B cell (primary cell): ENCODE results near the gene PCGF3. TPM values are rescaled to one million over a fixed set of nuclear protein-coding genes. Genes with fewer than 3 reads are reported as not detected.

Source experiments
- ATAC-seq: fragments of 200-7000 bp; cut with Tn5 transposase; one replicate; pipeline ENCODE4 v1.10.0; 2021; ENCODE audit warnings: low read depth, mild to moderate bottlenecking, moderate number of reproducible peaks, moderate library complexity
- CTCF ChIA-PET: fragments of 350-600 bp; sonication (Branson Sonifier 250); formaldehyde crosslinking; loops from one replicate; lab custom pipeline; 2021; ENCODE audit warnings: antibody characterized with exemption, inconsistent platforms; lab: Charles Lee
- POLR2A ChIA-PET: fragments of 350-600 bp; sonication (Branson Sonifier 250); formaldehyde crosslinking; loops from one replicate; lab custom pipeline; 2021; ENCODE audit warnings: antibody characterized with exemption; lab: Charles Lee
- DNase-seq: peaks from one replicate; pipeline ENCODE4 v3.0.0; 2013
- H2AFZ ChIP-seq: 2 replicates; pipeline ENCODE4 v1.6.1; 2012; ENCODE audit warnings: mild to moderate bottlenecking, low read depth, low read length; ENCODE audit not compliant: insufficient read depth, poor library complexity, severe bottlenecking
- H3K27ac ChIP-seq, 2 donors: 1 replicate in 1 of 2; 2 replicates in 1 of 2; pipeline ENCODE4 v1.5.1; 2012 to 2013; ENCODE audit warnings: low read length in 2 of 2, mild to moderate bottlenecking in 2 of 2, moderate library complexity in 1 of 2
- H3K27me3 ChIP-seq, 4 experiments: fragments of 200-600 bp in 1 of 4; sonication (generic) in 1 of 4; replicated peaks in 1 of 4; 1 replicate in 2 of 4; 2 replicates in 2 of 4; pipeline versions ENCODE4 v1.6.1 to v1.7.0; 2013 to 2016; ENCODE audit warnings: low read length in 3 of 4, mild to moderate bottlenecking in 2 of 4, mixed read lengths in 1 of 4, moderate library complexity in 1 of 4; ENCODE audit not compliant: insufficient read depth in 4 of 4, control insufficient read depth in 3 of 4; ENCODE audit errors: control extremely low read depth in 1 of 4
- H3K36me3 ChIP-seq, 2 experiments: replicated peaks in 1 of 2; 1 replicate in 1 of 2; 2 replicates in 1 of 2; pipeline versions ENCODE4 v1.6.1 to v1.7.1; 2013; ENCODE audit warnings: low read length in 1 of 2; ENCODE audit not compliant: insufficient read depth in 2 of 2, control insufficient read depth in 1 of 2; ENCODE audit errors: control extremely low read depth in 1 of 2, extremely low read depth in 1 of 2
- H3K4me1 ChIP-seq, 2 donors: fragments of 200-600 bp in 1 of 2; sonication (generic) in 1 of 2; 1 replicate in 1 of 2; 2 replicates in 1 of 2; pipeline versions ENCODE4 v1.5.1 to v1.6.1; 2013 to 2017; ENCODE audit warnings: low read length in 2 of 2; ENCODE audit not compliant: control insufficient read depth in 2 of 2, insufficient read depth in 2 of 2
- H3K4me2 ChIP-seq: replicated peaks from 2 replicates; pipeline ENCODE3; 2012; ENCODE audit warnings: mild to moderate bottlenecking, low read depth, low read length; ENCODE audit not compliant: poor library complexity, severe bottlenecking
- H3K4me3 ChIP-seq, 5 experiments: fragments of 200-600 bp in 1 of 5; sonication (generic) in 1 of 5; 1 replicate in 3 of 5; 2 replicates in 2 of 5; pipeline versions ENCODE4 v1.5.1 to v1.7.0; 2011 to 2016; ENCODE audit warnings: low read length in 4 of 5, mild to moderate bottlenecking in 4 of 5, low read depth in 2 of 5, control low read depth in 1 of 5, moderate library complexity in 1 of 5; ENCODE audit not compliant: insufficient read depth in 1 of 5; ENCODE audit errors: control extremely low read depth in 1 of 5, extremely low read depth in 1 of 5
- H3K79me2 ChIP-seq: fragments of 200-600 bp; sonication (generic); one replicate; pipeline ENCODE4 v1.6.0; 2016; ENCODE audit warnings: low read length; ENCODE audit not compliant: control insufficient read depth, insufficient read depth
- H3K9ac ChIP-seq: fragments of 200-600 bp; sonication (generic); 2 replicates; pipeline ENCODE4 v1.6.1; 2017; ENCODE audit warnings: mild to moderate bottlenecking, low read length, moderate library complexity
- H3K9me3 ChIP-seq, 3 donors: one replicate each; pipeline versions ENCODE4 v1.6.1 to v1.7.1; 2013; ENCODE audit warnings: low read length in 2 of 3; ENCODE audit not compliant: control insufficient read depth in 2 of 3, insufficient read depth in 1 of 3; ENCODE audit errors: control extremely low read depth in 1 of 3
- H4K20me1 ChIP-seq: 2 replicates; pipeline ENCODE4 v1.6.0; 2012; ENCODE audit warnings: mild to moderate bottlenecking, low read length; ENCODE audit not compliant: insufficient read depth, control insufficient read depth, poor library complexity, severe bottlenecking
- H3K27ac Mint-ChIP-seq: one replicate; pipeline ENCODE4 v1.8.0; 2021; ENCODE audit warnings: mixed read lengths
- H3K27me3 Mint-ChIP-seq: one replicate; pipeline ENCODE4 v1.8.0; 2021; ENCODE audit warnings: mixed read lengths
- H3K4me1 Mint-ChIP-seq: one replicate; pipeline ENCODE4 v1.8.0; 2021; ENCODE audit warnings: mixed read lengths
- H3K4me3 Mint-ChIP-seq: one replicate; pipeline ENCODE4 v1.8.0; 2021; ENCODE audit warnings: mixed read lengths
- H3K9me3 Mint-ChIP-seq: one replicate; pipeline ENCODE4 v1.8.0; 2022; ENCODE audit warnings: mixed read lengths; ENCODE audit not compliant: insufficient read depth
- EZH2 ChIP-seq: IDR thresholded peaks from 2 replicates; pipeline ENCODE4 v1.6.1; 2012; ENCODE audit warnings: borderline replicate concordance, low read depth, mild to moderate bottlenecking, moderate library complexity, low read length; ENCODE audit not compliant: insufficient read depth, poor library complexity, severe bottlenecking
- WGBS: methylation state at CpG from one replicate; pipeline ENCODE4 v1.1.5; 2013; ENCODE audit warnings: missing lambda C conversion rate; ENCODE audit not compliant: insufficient coverage; 5-methylcytosine and 5-hydroxymethylcytosine counted together
- intact Hi-C: fragments of 100-400 bp; cut with micrococcal nuclease; formaldehyde crosslinking; loops from one replicate; pipeline ENCODE4 v1.10.0; 2022
- polyA plus RNA-seq: library from polyadenylated mRNA; depleted of rRNA; stranded (reverse); fragments of >200 nt; gene quantifications from 2 replicates; pipeline ENCODE4 v1.2.3, GENCODE V29; 2012
- total RNA-seq, 2 donors: library from RNA; stranded (reverse); fragments of 120-200 nt in 1 of 2; gene quantifications; 1 replicate in 1 of 2; 2 replicates in 1 of 2; pipeline versions ENCODE4 v1.2.3 to v1.2.4, GENCODE V29; 2013 to 2022
- TF ChIP-seq, protein P1 (sequence below): fragments of 200-600 bp; IDR thresholded peaks from one replicate; pipeline ENCODE4 v1.8.0; 2022; ENCODE audit warnings: antibody characterized with exemption, mild to moderate bottlenecking

PCGF3 gene
- total and polyA plus RNA-seq, 2 donors (not counting 1 experiment from before 2014, with no cell fraction given), result 65.7 to 90.3 TPM

- ChIA-PET POLR2A (interaction anchor here (0.7 kb wide), 1 partner anchor 173 kb away, joined by 3 read pairs; no protein-coding TSS in a partner anchor), CTCF (no interaction called here)
- no peaks in the 10 kb centered on the region for H3K36me3 ChIP-seq
- Mint-ChIP-seq H3K4me1 (no peaks in the 10 kb centered on the region), H3K27ac (no peak overlapping the region), H3K4me3 (no peak overlapping the region), H3K9me3 (no peaks in the 10 kb centered on the region), H3K27me3 (peaks cover 53% of the 10 kb centered on the region)
- WGBS, result 28% methylated on average over 8 of the region's 11 CpGs
- intact Hi-C loops, result no loop called here
- ATAC-seq (no peak), DNase-seq (no peak)
- H3K27ac ChIP-seq, result no peak overlapping the region
- no peak overlapping the region for H3K4me3 ChIP-seq
- no peak overlapping the region for H2AFZ ChIP-seq
- H3K27me3 ChIP-seq, result peaks cover 0 to 32% (median 3%) of the 10 kb centered on the region in 4 experiments
- no peaks in the 10 kb centered on the region for H3K79me2 ChIP-seq
- H3K9me3 ChIP-seq, result peaks cover 0 to 8% (median 0%) of the 10 kb centered on the region in 3 donors
- no peak for TF ChIP-seq EZH2
- TF ChIP-seq, protein P1, sequence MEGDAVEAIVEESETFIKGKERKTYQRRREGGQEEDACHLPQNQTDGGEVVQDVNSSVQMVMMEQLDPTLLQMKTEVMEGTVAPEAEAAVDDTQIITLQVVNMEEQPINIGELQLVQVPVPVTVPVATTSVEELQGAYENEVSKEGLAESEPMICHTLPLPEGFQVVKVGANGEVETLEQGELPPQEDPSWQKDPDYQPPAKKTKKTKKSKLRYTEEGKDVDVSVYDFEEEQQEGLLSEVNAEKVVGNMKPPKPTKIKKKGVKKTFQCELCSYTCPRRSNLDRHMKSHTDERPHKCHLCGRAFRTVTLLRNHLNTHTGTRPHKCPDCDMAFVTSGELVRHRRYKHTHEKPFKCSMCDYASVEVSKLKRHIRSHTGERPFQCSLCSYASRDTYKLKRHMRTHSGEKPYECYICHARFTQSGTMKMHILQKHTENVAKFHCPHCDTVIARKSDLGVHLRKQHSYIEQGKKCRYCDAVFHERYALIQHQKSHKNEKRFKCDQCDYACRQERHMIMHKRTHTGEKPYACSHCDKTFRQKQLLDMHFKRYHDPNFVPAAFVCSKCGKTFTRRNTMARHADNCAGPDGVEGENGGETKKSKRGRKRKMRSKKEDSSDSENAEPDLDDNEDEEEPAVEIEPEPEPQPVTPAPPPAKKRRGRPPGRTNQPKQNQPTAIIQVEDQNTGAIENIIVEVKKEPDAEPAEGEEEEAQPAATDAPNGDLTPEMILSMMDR, result no peak
- H3K4me2 ChIP-seq, result no peak overlapping the region
- no peak overlapping the region for H3K9ac ChIP-seq
- no peaks in the 10 kb centered on the region for H3K4me1 ChIP-seq
- H4K20me1 ChIP-seq, result no peaks in the 10 kb centered on the region
Measured at GRCh38 chr4:815464-816146, 110.0 kb downstream of the PCGF3 start.

- POLR2A ChIA-PET, result no interaction called here
- Histone ChIP-seq H3K79me2 (no peaks in the 10 kb centered on the region), H4K20me1 (no peaks in the 10 kb centered on the region), H3K9ac (no peak overlapping the region), H2AFZ (no peak overlapping the region), H3K9me3 (peaks cover 0 to 15% (median 0%) of the 10 kb centered on the region in 3 donors), H3K4me3 (no peak overlapping the region), H3K4me1 (no peaks in the 10 kb centered on the region), H3K27me3 (peaks cover 0 to 47% (median 5%) of the 10 kb centered on the region in 4 experiments), H3K36me3 (no peaks in the 10 kb centered on the region), H3K27ac (no peak overlapping the region), H3K4me2 (no peak overlapping the region)
- CTCF ChIA-PET, result no interaction called here
- 90% methylated on average over 42 of the region's 42 CpGs for WGBS
- Mint-ChIP-seq H3K9me3 (no peaks in the 10 kb centered on the region), H3K4me1 (no peaks in the 10 kb centered on the region), H3K27me3 (peaks cover 53% of the 10 kb centered on the region), H3K27ac (no peak overlapping the region), H3K4me3 (no peak overlapping the region)
- intact Hi-C loops, result no loop called here
- no peak for TF ChIP-seq EZH2
- TF ChIP-seq, protein P1, result no peak
- no peak for ATAC-seq
- DNase-seq, result no peak
Measured at GRCh38 chr4:818106-818921, 112.7 kb downstream of the PCGF3 start.
